ENCODE measurements around the gene POLR3A. TPM values are rescaled to one million over a fixed set of nuclear protein-coding genes. Genes with fewer than 3 reads are reported as not detected.

The POLR3A gene
- total and polyA plus RNA-seq, 2 of the 13 experiments (the other 11 are each of a cell fraction or from before 2014, with no cell fraction given), result 13.6 to 19.2 TPM

- TF ChIP-seq NCOA2 (CRISPR knock-in tag; IDR thresholded peaks at IDR 0.05) (peak; percentile 26; the same call in 1 of the 2 replicates), ZNF383 (CRISPR knock-in tag; IDR thresholded peaks at IDR 0.05; ENCODE audit: borderline replicate concordance) (no peak), TOPORS (CRISPR knock-in tag; IDR thresholded peaks at IDR 0.05) (no peak), ZNF616 (CRISPR knock-in tag; IDR thresholded peaks at IDR 0.05; ENCODE audit: low read depth) (no peak), ZMYM2 (CRISPR knock-in tag; IDR thresholded peaks at IDR 0.05) (no peak), CHD4 (IDR thresholded peaks at IDR 0.05; ENCODE audit: borderline replicate concordance, low read length) (no peak), KDM2A (CRISPR knock-in tag; IDR thresholded peaks at IDR 0.05; ENCODE audit: borderline replicate concordance, low read depth) (no peak), ZNF713 (CRISPR knock-in tag; IDR thresholded peaks at IDR 0.05) (no peak), ZNF138 (CRISPR knock-in tag; IDR thresholded peaks at IDR 0.05; ENCODE audit: low read depth) (no peak), SRF (IDR thresholded peaks at IDR 0.05; ENCODE audit: low read depth, low read length) (no peak), ZFAT (CRISPR knock-in tag; conservative IDR thresholded peaks at IDR 0.05) (no peak), ATM (IDR thresholded peaks at IDR 0.05; ENCODE audit: borderline replicate concordance) (no peak), ZNF614 (CRISPR knock-in tag; IDR thresholded peaks at IDR 0.05; ENCODE audit: borderline replicate concordance) (0 out of 2 replicates have a peak, but pooled peaks have one; percentile 30), SAP130 (CRISPR knock-in tag; IDR thresholded peaks at IDR 0.05; ENCODE audit: low read depth) (peak; percentile 38), IRF2 (CRISPR knock-in tag; IDR thresholded peaks at IDR 0.05) (no peak), ETV6 (CRISPR knock-in tag; conservative IDR thresholded peaks at IDR 0.05) (no peak), PHF5A (CRISPR knock-in tag; IDR thresholded peaks at IDR 0.05; ENCODE audit: low read depth, unreplicated experiment) (no peak), ISX (CRISPR knock-in tag; conservative IDR thresholded peaks at IDR 0.05) (no peak), ZNF326 (CRISPR knock-in tag; IDR thresholded peaks at IDR 0.05; ENCODE audit: borderline replicate concordance) (no peak), ZBTB39 (CRISPR knock-in tag; IDR thresholded peaks at IDR 0.05) (no peak), IRX3 (CRISPR knock-in tag; IDR thresholded peaks at IDR 0.05; ENCODE audit: borderline replicate concordance, low read depth) (no peak)
- TF ChIP-seq, protein P1, sequence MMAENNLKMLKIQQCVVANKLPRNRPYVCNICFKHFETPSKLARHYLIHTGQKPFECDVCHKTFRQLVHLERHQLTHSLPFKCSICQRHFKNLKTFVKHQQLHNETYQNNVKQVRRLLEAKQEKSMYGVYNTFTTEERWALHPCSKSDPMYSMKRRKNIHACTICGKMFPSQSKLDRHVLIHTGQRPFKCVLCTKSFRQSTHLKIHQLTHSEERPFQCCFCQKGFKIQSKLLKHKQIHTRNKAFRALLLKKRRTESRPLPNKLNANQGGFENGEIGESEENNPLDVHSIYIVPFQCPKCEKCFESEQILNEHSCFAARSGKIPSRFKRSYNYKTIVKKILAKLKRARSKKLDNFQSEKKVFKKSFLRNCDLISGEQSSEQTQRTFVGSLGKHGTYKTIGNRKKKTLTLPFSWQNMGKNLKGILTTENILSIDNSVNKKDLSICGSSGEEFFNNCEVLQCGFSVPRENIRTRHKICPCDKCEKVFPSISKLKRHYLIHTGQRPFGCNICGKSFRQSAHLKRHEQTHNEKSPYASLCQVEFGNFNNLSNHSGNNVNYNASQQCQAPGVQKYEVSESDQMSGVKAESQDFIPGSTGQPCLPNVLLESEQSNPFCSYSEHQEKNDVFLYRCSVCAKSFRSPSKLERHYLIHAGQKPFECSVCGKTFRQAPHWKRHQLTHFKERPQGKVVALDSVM (CRISPR knock-in tag; IDR thresholded peaks at IDR 0.05), result no peak
- TF ChIP-seq, protein P2, sequence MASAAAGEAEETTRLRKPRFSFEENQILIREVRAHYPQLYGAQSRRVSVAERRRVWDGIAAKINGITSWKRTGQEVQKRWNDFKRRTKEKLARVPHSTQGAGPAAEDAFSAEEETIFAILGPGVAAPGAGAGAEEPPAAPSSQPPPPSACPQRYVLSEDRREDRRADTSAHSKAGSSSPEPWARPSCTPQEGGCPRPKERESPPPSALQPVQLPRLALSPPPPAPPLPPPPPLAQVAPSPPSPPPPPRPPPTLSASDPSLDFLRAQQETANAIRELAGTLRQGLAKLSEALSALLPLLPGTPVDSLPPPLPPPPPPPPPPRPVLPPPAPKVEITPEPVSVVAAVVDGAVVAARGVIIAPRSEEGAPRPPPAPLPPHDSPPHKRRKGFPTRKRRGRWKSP (CRISPR knock-in tag; IDR thresholded peaks at IDR 0.05), result no peak
- TF ChIP-seq, protein P3, sequence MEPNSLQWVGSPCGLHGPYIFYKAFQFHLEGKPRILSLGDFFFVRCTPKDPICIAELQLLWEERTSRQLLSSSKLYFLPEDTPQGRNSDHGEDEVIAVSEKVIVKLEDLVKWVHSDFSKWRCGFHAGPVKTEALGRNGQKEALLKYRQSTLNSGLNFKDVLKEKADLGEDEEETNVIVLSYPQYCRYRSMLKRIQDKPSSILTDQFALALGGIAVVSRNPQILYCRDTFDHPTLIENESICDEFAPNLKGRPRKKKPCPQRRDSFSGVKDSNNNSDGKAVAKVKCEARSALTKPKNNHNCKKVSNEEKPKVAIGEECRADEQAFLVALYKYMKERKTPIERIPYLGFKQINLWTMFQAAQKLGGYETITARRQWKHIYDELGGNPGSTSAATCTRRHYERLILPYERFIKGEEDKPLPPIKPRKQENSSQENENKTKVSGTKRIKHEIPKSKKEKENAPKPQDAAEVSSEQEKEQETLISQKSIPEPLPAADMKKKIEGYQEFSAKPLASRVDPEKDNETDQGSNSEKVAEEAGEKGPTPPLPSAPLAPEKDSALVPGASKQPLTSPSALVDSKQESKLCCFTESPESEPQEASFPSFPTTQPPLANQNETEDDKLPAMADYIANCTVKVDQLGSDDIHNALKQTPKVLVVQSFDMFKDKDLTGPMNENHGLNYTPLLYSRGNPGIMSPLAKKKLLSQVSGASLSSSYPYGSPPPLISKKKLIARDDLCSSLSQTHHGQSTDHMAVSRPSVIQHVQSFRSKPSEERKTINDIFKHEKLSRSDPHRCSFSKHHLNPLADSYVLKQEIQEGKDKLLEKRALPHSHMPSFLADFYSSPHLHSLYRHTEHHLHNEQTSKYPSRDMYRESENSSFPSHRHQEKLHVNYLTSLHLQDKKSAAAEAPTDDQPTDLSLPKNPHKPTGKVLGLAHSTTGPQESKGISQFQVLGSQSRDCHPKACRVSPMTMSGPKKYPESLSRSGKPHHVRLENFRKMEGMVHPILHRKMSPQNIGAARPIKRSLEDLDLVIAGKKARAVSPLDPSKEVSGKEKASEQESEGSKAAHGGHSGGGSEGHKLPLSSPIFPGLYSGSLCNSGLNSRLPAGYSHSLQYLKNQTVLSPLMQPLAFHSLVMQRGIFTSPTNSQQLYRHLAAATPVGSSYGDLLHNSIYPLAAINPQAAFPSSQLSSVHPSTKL (CRISPR knock-in tag; IDR thresholded peaks at IDR 0.05), result peak; percentile 61
These were observed 84.8 kb downstream of the POLR3A start (continued) for GRCh38 chr10:77944519-77944918.
